Stimulated activated CD4-positive, alpha-beta T cell treated with anti-CD3 and anti-CD28 coated beads, Interleukin-15, amount 100 ng/mL, for 24 hours (primary cell): Measurements from ENCODE around the gene SCN2A.

ENCODE experiments used
- DNase-seq: peaks from one replicate; pipeline ENCODE4 v3.0.0-alpha.2; 2020

Gene SCN2A

DNA sequence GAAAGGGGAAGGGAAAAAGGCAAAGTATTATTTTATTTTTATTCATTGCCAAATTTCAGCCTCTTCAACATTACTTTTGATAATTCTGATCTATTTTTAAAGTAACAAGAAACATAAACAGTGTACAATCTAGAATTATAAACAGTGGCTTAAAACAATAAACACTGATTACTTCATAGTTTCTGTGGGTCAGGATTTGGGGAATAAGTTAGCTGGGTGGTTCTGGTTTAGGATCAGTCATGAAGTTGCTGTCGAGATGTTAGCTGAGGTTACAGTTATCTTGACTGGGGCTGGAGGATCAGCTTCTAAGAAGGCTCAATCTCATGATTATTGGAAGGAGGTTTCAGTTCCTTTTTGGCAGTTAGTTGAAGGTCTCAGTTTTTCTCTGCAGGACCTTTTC is 109.2 kb downstream of the SCN2A start:
- DNase-seq = no peak

DNA sequence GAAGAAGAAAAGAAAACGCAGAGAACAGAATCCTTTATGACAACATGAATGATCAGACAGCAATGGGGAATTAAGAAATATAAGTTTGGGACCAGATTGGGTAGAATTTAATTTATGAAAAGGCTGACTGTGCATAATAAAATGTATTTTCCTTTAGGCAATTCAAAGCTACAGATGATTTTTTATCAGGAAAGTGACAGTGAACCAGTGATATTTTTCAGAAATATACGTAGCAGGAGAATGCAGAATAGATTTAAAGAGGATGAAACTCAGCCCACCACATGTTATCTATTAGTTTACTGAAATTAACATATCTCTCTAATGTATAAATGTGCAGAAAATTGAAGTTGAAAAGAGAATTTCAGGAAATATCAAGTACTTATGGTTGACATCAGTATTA is 110.0 kb downstream of the SCN2A start:
- no peak for DNase-seq

DNA sequence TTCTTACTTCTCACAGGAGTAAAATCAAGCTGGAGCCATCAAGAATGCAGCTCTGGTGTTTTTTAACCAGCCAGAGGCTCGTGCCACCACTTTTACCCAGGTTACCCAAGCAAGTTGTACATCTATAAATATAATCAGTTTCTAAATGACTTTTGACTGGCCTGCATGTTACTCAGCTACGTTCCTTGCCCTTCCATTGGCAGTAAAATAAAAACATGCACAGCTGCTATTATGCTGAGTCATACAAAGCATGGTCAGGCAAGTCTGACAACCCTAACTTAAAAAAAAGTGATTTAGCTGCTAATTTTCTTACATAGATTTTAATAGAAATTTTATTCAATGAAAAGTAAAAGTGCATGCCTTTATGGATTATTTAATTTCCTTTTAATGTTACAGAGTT is 118.5 kb downstream of the SCN2A start:
- no peak for DNase-seq

DNA sequence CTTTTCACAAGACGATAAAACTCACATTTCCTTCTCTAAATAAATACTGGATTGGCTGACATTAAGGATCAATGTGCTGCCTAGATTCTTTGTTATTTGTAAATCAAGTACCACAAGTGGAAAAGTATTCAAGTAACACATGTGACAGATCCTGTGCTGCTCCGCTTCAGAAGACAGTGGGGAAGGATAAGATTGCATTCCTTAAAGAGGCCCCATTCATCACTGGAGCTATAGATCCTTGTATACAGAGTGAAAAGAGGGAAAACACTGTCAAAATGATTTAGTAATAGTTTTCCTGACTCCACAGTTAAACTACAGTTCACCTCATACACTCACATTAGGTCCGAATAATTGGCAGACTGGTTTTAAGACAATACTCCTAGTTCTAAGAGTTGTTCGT is 122.3 kb downstream of the SCN2A start:
- no peak for DNase-seq

DNA sequence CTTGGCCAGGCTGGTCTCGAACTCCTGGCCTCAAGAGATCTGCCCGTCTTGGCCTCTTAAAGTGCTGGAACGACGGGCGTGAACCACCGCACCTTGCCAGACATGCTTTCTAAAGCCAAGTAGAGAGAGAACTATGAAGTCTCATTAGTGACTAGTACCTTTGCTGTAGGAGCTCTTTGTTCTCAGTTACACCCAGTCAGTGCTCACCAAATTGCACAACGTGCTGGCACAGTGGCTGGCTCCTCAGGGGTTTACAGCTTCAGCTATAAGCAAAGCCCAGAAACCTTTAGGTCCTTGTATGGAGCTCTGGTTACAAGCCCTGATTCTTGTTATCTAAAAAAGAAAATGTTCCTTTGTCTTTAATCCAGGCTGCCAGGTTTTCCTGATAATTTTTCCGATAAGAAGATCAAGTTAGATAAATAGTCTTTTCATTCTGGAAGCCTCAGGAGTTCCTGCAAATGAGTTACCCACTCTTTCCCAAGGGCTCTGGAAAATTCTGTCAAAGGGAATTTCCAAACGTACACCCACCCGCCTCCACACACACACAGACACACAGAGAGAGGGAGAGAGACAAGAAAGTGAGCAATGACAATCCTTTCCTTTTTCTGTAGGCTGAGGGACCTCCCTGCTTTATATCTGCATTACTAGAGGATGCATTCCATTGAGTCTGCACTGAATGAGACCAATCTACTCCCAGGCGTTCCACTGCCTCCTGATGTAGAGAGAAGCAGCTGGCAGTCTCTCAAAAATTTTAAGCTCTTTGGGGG is 130.1 kb downstream of the SCN2A start:
- DNase-seq = no peak

DNA sequence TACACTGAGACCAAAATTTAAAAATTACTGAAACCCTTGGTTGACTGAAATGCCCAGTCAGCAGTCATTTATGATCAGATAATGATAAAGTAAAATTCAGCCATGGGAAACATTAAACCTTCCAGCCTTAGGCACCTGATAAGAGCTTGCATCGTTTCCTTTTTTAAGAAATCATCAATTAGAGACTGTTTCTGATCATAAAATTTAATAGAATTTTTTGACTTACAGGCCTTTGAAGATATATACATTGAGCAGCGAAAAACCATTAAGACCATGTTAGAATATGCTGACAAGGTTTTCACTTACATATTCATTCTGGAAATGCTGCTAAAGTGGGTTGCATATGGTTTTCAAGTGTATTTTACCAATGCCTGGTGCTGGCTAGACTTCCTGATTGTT is 130.7 kb downstream of the SCN2A start:
- DNase-seq = no peak

DNA sequence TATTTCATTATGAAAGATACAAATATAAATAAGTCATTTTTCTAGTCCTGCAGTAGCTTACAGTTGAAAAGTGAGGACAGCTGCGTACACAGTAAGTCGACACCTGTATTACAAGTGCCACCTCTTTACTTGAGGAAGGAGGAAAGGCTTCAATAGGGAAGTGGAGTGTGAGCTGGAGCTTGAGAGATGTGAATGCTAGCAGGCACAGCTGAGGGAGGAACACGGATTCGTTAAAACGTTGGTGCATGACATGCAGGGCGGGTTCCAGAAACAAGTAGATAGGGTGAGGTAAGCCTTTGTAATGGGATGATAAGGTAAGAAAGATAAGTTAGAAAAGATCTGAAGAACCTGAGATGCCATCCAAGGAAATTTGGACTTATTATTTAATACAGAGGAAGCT is 132.1 kb downstream of the SCN2A start:
- no peak for DNase-seq

DNA sequence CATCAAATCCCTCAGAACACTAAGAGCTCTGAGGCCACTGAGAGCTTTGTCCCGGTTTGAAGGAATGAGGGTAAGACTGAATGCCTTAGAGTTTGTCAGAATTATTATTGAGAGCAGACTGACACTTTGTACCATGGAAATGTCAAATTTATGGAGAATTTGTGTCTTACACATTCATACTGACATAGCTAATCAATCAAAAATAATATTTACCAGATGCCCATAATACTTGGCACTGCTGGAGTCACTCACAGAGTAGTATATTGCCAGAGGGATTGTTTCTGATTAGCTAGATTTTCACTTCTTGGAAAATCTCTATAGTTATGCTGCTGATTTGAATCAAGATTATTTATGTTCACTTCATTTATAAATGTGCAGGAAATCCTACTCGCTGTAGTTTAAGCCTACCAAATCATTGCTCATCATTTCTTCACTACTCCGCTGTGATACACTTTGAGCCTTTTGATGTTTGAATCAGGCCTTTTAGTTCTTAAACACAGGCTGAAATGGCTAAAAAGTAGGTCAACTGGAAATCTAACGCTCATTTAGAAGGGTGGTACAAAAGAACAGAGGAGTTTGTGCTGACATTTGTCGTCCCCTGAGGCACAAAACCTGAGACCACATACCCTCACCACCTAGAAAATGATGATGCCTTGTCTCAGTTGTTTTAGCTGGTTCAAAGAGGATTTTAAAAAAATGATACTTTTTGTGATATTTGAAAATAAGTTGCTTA is 134.2 kb downstream of the SCN2A start:
- no peak for DNase-seq

DNA sequence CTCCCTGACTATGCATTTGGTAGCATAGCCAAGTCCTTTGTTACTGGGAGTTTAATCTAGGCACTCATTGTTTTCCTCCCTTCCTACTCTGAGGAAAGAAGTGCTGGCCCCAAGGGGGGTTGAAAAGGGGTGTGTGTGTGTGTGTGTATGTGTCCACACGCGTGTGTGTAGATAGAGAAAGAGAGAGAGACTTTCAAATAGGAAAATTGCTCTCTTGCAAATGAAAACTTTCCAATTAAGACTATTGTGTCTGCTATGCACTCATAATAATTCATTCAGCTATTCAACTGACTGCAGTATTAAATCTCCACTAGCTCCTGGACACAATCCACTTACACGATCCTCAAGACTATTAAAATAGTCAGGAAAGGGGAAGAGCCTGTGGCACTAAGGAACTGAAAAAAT is 137.4 kb downstream of the SCN2A start:
- DNase-seq = no peak

DNA sequence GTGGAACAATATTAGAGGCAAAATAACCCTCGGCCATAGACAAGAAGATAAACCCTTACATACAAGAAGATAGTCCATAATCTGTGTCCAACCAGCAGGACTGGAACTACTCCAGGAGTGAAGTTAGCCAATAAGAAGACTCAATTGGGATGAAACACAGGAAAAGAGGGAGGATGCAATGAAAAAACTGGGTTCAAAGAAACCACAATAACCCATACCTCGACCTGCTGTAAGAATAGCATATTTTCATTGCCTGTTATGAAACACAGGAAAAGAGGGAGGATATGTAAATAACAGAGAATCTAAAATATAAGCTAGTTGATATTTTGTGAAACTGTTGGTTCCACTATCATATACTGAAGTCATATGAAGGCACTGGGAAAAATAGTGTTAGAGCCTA is 143.1 kb downstream of the SCN2A start:
- DNase-seq = no peak

DNA sequence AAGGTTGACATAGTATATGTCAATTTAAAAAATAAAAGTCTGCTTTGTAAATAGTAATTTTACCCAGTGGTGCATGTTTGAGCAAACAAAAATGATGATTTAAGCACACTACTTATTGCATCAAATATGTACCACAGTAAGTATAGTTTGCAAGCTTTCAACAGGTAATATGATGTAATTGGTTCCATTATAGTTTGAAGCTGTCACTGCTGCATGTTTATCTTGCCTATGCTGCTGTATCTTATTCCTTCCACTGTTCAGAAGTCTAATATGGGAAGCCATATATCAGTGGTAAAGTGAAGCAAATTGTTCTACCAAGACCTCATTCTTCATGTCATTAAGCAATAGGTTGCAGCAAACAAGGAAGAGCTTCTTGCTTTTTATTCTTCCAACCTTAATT is 151.7 kb downstream of the SCN2A start:
- no peak for DNase-seq

DNA sequence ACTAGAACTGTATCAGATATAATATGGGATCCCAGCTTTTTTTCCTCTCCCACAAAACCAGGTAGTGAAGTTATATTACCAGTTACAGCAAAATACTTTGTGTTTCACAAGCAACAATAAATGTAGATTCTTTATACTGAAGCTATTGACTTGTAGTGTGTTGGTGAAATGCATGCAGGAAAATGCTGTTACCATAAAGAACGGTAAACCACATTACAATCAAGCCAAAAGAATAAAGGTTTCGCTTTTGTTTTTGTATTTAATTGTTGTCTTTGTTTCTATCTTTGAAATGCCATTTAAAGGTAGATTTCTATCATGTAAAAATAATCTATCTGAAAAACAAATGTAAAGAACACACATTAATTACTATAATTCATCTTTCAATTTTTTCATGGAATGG is 152.6 kb downstream of the SCN2A start:
- no peak for DNase-seq

DNA sequence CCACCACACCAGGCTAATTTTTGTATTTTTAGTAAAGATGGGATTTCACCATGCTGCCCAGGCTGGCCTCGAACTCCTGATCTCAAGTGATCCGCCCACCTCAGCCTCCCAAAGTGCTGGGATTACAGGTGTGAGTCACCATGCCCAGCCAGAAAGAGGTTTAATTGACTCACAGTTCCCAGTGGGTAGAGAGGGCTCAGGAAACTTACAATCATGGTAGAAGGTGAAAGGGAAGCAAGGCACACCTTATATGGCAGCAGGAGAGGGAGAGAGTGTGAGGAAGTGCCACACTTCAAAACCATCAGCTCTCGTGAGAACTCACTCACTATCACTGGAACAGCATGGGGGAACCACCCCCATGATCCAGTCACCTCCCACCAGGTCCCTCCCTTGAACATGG is 159.4 kb downstream of the SCN2A start:
- peak; percentile 32 for DNase-seq

DNA sequence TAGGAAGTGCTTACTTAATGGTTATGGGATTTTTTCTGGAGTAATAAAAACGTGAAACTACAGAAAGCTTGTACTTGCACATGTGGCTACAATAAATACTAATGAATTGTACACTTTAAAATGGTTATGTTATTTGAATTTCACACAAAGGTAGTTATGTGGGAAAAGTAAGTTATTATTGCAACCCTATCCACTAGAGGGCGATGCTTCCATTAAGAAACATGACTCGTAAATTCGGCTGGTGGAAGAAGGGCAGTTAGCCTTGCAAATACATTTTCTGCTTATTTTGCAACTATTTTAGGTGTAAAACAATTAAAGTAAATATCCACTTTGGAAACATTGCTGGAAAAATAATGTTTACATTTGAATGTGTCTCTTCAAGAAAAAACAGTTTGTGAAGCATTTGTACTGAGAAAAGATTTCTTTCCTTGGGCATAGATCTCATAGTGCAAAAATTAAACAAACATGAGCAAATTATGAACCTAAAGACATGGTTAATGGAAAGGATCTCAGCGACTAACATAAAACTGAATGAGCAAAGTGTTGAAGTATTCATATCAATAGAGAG is 162.2 kb downstream of the SCN2A start:
- DNase-seq = peak; percentile 7

DNA sequence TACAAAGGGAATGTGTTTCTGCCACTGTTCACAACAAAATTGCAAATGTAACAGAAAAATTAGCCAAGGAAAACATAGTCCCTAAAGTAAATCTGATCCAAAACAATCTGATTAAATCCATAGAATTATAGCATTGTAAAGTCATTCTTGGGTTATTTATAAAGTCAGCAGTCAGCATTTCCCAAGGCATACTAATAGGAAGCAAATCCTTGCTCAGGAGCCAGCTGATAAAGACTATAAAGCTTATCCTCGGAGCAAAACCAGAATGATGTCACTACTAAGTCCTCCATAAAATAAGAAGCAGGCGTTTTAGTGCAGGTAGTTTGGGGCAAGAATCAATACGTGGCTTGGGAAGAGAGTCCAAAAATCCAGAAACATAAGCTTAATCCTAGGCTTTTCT is 162.9 kb downstream of the SCN2A start:
- no peak for DNase-seq

DNA sequence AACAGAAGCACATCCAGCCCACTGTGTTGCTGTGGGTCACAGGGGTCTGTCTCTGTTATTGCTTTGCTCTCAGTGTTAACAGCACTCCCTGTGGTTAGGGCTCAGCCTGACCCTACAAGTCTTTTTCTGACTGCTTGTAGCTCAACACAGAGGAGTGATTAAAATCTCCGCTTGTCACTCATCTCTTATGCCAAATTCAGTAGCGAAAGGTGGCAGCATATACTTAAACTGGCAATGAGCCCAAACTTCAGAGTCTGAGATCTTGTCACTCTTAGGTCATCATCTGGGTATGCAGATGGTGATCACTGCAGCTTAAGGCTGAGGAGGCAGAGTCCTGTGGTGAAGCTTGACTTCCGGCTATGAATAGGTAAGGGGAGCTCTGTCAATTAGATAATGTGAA is 167.0 kb downstream of the SCN2A start:
- no peak for DNase-seq

DNA sequence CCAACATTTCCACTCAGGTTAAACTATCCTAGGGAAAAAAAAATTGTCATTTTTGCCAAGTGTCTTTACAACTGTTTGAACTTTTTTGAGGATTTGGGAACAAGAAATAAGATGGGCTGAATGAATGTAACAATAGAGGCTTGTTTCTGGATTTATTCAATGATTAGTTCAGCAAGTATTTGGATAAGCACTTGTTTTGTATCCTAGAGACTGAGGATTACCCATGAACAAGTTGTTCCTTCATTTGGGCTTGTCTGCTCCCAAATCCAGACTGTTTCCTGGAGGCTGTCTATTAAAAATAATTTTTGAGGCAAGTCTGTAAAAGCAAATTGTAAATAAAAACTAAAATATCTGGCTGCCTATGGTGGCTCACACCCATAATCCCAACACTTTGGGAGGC is 168.3 kb downstream of the SCN2A start:
- DNase-seq = no peak

DNA sequence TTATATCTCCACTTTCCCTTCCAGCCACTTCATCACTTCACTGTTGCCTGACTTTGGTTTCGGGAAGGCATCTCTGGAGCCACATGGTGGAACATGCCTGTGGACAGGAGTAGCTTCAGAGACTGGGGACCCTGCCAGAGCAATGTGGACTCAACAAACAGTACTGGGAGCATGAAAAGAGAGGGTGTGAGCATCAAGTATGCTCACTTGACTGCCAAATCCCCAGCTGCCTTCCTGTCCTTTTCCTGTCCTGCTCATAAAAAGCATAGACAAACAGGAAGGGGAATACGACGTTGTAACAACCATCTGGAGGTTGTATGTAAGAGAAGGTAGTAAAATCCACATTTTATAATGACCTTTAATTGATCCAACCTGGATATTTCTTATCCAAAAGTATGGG is 169.0 kb downstream of the SCN2A start:
- DNase-seq = no peak

DNA sequence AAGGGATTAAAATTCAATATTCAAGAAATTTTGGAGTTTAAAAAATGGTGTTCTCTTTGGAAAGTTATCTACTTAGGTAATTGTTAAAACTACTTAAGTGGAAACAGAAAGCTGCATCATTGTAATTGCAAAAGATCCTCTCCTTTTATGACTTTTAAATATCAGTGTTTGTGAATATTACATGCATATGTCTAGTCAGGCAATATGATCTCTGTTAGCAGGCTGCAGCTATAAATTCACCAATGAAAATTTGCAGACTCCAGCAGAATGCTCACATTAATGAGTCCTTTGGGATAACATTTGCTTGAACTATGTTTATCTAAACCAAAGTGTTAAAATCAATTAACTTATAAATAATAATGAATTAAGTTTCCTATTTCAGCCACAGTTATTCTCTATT is 171.1 kb downstream of the SCN2A start:
- no peak for DNase-seq

DNA sequence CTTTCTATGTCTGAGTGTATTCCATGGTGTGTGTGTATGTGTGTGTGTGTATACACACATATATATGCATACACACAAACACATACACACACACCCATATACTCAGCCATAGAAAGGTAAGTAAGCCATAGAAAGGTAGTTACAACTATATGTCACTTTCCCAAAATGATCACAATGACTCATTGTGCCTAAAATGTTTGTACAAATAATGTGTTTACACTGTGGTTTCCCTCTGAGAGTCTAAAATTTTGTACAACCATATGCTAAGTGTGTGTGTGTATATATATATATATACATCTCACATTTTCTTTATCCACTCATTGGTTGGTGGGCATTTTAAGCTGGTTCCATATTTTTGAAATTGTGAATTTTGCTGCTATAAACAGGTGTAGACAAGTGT is 175.0 kb downstream of the SCN2A start:
- no peak for DNase-seq

DNA sequence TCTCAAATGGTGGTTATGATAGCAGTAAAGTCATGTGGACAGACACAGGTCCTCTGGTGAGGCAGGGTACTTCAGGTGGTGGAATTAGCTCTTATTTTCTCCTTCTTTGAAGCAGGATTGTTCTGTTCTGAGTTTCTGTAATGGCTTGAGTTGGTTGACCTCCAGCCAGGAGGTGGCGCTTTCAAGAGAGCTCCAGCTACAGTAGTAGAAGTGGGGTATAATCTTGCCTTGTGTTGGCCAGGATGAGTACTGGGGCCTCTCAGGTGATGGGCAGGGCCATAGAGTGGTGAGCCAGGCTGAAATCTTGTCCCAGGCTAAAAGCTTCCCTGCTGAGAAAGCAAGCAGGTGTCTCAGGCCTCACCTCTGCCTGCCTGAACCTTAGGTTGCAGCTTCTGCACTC is 177.8 kb downstream of the SCN2A start:
- DNase-seq = no peak

DNA sequence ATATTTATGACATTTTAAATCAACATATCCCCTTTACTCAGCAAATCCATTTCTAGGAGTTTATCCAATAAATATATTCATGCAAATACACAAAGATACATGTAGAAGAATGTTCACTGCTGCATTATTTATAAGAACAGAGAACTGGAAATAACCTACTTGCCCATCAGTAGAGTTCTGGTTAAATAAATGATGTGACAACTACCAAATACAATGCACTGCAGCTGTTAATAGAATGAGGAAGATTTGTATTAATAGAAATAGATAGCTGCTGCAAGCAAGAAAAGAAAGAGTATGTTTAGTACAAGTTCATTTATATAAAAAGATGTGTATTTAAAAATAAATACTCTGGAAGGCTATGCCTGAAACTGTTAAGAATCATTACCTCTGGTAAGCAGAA is 181.0 kb downstream of the SCN2A start:
- no peak for DNase-seq

DNA sequence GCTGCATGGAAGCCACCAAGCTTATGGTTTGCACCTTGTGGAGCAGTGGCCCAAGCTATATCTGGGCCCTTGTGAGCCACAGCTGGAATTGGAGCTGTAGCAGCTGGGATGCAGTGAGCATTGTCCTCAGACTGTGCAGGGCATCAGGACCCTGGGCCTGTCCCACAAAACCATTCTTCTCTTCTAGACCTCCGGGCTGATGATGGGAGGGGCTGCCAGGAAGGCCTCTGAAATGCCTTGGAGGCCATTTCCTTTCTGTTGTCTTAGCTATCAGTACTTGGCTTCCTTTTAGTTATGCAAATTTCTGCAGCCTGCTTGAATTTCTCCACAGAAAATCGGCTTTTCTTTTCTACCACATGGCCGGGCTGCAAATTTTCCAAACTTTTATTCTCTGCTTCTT is 183.9 kb downstream of the SCN2A start:
- DNase-seq = no peak

DNA sequence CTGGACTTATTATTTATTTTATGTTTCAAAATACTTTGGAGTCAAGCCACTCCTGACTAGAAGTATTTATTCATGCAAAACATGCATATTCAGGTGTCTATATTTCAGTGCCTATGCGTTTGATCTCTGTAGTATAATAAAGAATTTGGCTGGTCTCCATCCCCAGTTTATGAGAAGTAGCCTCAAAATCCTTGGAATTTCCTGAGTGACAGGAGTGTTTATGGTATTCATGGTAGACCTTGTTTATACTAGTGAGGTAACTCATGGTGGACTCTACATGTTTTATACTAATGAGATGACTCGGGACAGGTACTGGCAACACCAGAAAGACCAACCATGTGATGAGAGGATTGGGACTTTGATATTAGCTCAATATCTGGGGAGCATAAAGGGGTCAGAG is 186.3 kb downstream of the SCN2A start:
- DNase-seq = no peak

DNA sequence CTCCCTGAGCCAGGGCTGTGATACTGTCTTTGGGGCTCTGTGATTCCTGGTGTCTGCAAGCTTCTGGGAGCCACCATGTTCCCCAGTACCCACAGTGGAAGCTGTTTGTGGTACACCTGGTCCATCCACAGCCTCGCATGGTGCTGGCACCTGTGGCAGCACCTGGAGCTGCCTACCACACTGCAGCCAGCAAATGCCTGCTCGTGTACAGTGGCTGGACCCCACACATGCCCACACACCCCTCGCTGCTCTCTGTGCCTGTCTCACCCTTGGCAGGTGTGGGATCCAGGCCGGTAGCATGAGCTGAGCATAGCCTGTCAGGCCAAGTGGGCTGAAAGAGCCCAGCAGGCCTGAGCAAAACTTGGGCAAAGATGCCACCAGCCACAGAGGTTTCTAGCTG is 188.5 kb downstream of the SCN2A start:
- no peak for DNase-seq
